Fibroblast of skin of right biceps (primary cell): Measurements from ENCODE around the gene ALG12.

ENCODE experiments used
- DNase-seq: peaks from one replicate; pipeline ENCODE4 v3.0.0-alpha.2; 2013

ALG12 gene

GRCh38 chr22:49957826-49958365, 39.7 kb upstream of the ALG12 start:
- DNase-seq, result no peak

- no peak for DNase-seq
Measured at GRCh38 chr22:49956914-49957825, 38.9 kb upstream of the ALG12 start.

GRCh38 chr22:49956418-49956770, 38.2 kb upstream of the ALG12 start:
- no peak for DNase-seq

GRCh38 chr22:49955581-49956417, 37.6 kb upstream of the ALG12 start:
- no peak for DNase-seq

- peak; percentile 30 for DNase-seq
Measured at GRCh38 chr22:49954991-49955580, 36.8 kb upstream of the ALG12 start.

GRCh38 chr22:49954354-49954753, 36.1 kb upstream of the ALG12 start:
- no peak for DNase-seq

GRCh38 chr22:49953680-49954344, 35.6 kb upstream of the ALG12 start:
- DNase-seq, result no peak

GRCh38 chr22:49953027-49953679, 34.9 kb upstream of the ALG12 start:
- DNase-seq, result no peak

GRCh38 chr22:49951986-49952896, 34.0 kb upstream of the ALG12 start:
- DNase-seq, result peak; percentile 93

- no peak for DNase-seq
Measured at GRCh38 chr22:49951678-49951985, 33.4 kb upstream of the ALG12 start.

GRCh38 chr22:49951000-49951677, 32.9 kb upstream of the ALG12 start:
- no peak for DNase-seq

- no peak for DNase-seq
Measured at GRCh38 chr22:49950396-49950994, 32.3 kb upstream of the ALG12 start.

GRCh38 chr22:49949914-49950292, 31.7 kb upstream of the ALG12 start:
- DNase-seq, result no peak

- DNase-seq, result no peak
Measured at GRCh38 chr22:49948958-49949913, 31.0 kb upstream of the ALG12 start.

- DNase-seq, result no peak
Measured at GRCh38 chr22:49948116-49948957, 30.1 kb upstream of the ALG12 start.

GRCh38 chr22:49947296-49947622, 29.0 kb upstream of the ALG12 start:
- DNase-seq, result no peak

GRCh38 chr22:49946612-49947295, 28.5 kb upstream of the ALG12 start:
- no peak for DNase-seq
